HUDEP-2 (cell line): ENCODE results near the gene ACOXL.

Experiments used
- DNase-seq, 76 experiments: peaks; one replicate each; lab custom pipeline; 2025; ENCODE audit not compliant: unreplicated experiment in 76 of 76; lab: John Stamatoyannopoulos, UW

The ACOXL gene

DNA sequence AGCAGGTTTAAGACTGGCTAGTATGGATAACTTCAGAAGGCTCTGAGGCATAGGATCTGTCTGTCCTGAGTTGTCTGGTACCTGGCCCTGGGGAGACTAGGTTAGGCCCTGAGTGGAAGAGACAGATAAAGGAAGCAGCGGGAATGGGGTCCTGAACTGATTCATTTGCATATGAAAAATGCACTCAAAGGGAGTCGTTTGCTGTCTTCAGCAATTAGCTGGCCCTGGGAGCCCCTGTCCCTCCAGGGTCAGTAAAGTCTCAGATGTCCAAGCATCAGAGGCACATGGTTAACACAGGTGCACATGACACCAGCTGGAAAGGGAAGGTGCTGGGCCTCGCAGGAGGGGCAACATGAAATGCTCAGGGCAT, 172.4 kb downstream of the ACOXL start:
- no peak for DNase-seq

DNA sequence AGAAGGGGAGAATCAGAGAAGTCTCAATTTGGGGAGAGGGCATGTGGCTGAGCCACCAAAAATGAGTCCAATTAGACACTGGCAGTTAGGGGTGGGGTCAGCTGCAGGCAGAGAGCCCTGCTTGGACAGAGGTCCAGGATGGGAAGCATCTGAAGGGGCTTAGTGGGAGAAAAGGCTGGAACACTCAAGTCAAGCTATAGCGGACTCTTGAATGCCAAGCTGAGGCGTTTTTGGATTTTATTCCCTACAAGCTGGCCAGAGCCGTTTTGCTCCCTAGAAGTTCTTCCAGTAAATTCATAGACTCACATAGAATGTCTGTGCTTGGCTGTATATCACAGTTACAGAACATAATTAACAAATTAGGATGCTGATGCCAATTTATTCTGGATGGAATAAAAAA, 172.8 kb downstream of the ACOXL start:
- no peak for DNase-seq

DNA sequence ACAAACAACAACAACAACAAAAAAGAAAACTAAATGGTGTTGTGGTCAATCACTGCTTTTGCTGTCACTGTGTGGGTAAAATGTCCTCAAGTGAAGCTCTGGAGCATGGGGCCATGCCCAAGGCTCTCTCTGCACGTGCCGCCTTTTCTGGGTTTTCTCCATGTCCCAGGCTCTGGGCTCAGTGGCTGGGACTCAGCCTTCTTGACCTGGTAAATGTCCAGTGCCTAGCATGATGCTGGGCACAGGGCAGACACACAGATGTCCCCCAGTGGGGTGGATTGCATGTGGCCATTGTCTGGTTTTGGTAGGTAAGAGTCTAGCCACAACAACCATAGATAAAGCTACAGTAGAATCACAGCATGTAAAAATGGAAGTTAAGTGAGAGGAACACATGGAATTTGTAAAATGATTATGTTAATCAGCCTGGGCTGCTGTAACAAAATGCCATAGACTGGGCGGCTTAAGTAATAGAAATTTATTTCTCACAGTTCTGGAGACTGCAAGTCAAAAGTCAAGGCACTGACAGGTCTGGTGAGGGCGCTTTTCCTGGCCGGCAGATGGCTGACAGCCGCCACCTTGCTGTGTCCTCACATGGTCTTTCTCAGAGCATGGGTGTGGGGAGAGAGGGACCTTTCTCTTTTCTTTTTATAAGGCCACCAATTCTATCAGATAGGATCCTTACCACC, 174.4 kb downstream of the ACOXL start:
- no peak for DNase-seq

DNA sequence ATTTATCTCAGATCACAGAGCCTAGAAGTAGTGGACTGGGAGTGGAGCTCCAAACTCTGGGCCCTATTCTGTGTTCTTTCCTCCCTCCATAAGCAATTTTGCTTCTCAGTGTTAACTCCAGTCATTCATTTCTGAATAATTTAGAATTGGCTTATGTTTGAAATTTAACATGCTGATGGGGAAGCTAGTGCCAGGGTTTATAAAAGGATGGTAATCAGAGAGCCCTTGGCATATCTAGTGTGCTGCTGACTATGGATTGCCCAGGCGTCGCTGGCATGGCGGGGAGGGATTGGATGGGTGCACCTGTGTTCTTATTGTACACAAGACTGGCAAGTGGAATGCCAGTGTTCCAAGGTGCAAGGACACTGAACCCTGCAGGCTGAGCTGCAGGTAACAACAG, 177.1 kb downstream of the ACOXL start:
- DNase-seq = no peak

DNA sequence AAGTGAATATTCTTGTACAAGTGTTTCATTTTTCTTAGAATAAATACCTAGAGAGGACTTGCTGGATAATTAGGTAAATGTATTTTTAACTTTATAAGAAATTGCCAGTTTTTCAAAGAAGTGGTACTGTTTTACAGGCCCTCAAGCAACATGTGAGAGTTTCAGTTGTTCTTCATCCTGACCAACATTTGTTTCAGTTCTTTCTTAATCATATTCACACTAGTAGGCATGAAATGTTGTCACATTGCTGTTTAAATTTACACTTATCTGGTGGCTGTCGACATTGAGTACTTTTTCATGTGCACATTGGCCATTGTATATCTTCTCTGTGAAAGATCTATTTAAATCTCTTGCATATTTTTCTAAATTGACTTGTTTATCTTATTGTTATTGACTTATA, 178.1 kb downstream of the ACOXL start:
- no peak for DNase-seq

DNA sequence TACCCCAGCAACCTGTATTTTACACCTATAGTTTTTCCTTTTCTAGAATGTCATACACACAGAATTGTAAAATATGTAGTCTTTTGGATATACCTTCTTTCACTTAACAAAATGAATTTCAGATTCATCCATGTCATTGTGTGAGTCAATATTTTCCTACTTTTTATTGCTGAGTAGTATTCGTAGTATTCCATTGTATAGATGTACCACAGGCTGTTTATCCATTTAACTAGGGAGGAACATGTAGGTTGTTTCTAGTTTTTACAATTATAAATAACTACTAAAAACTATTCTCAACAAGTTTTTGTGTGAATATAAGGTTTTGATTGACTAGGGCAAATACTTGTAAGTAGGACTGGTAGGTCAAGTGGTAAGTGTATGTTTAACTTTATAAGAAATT, 187.4 kb downstream of the ACOXL start:
- DNase-seq = no peak

DNA sequence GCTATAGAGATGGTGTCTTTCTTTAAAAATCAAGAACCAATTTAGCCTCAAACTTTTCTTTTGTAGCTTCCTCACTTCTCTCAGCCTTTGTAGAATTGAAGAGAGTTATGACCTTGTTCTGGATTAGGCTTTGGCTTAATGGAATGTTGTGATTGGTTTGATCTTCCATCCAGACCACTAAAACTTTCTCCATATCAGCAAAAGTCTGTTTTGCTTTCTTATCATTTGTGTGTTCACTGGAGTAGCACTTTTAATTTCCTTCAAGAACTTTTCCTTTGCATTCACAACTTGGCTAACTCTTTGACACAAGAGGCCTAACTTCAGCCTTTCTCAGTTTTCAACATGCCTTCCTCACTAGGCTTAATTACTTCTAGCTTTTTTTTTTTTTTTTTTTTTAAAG, 193.1 kb downstream of the ACOXL start:
- DNase-seq = no peak

DNA sequence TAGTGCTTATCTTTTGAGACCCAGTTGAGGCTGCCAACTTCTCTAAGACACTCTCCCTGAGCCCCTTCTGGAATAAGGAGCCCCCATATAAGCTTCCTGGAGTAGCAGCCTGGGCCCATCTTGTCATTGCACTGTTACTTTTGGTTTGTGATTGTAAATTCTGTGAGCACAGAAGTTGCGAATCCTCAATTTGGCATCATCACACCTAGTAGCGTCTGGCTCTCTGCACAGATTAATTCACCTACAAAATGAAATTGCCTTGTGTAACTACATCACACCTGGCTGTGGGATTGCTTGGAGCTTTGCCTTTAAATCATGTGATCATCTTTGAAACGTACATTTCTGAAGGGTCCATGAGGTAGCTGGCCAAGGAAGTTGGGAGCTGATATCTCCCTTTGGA, 195.2 kb downstream of the ACOXL start:
- no peak for DNase-seq

DNA sequence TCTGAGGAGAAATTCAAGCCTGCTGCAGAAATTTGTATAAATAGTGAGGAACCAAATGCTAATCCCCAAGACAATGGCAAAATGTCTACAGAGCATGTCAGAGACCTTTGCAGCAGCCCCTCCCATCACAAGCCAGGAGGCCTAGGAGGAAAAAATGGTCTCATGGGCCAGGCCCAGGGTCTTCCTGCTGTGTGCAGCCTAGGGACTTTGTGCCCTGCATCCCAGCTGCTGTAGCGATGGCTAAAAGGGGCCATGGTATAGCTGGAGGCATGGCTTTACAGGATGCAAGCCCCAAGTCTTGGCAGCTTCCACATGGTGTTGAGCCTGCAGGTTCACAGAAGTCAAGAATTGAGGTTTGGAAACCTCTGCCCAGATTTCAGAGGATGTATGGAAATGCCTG, 197.2 kb downstream of the ACOXL start:
- DNase-seq = no peak

DNA sequence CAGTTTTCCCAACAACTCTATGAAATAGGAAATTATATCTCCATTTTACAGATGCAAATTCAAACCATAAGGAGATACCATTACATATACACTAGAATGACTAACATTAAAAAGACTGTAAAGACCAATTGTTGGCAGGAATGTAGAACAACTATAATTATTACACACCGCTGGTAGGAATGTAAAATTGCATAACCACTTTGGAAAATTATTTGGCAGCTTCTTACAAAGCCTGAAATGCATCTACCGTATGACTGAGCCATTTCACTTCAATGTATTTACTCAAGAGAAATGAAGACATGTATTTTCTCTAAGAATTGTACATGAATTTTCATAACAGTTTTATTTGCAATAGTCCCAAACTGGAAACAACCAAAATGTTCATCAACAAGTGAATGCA, 199.3 kb downstream of the ACOXL start:
- no peak for DNase-seq

DNA sequence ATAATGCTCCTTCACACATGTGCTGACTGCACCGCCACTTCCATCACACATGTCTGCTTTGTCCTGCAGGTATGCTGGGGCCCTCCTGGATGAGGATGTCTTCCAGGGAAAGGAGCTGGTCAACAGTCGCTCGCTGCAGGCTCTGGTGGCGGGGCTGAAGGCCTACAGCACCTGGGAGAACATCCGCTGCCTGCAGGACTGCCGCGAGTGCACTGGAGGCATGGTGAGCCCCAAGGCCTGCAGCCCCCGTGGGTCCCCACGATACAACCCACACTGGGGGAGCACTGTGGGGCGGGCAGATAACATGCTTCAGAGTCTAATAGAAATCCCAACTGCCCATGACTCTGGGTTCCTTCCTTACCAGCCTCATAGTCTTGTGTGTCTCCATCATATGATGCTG, 201.0 kb downstream of the ACOXL start:
- DNase-seq = no peak

DNA sequence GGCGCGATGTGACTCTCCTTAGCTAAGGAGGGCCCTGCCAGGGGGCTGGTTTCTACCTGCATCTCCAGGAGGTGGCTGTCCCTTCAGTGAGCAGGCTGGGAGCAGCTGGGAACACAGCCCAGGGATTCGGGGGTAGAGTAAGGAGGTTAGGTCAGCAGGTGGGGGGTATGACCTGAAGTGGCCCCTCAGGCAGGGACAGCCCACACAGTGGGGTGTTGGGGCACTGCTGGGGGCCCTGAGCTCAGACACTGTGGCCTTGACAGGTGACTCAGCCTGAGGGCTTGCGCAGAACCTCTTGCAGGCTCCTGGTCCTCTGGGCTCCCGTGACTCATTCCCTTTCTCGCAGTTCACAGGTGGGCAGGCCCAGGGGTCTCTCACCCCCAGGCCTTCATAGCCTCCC, 202.6 kb downstream of the ACOXL start:
- DNase-seq = no peak

DNA sequence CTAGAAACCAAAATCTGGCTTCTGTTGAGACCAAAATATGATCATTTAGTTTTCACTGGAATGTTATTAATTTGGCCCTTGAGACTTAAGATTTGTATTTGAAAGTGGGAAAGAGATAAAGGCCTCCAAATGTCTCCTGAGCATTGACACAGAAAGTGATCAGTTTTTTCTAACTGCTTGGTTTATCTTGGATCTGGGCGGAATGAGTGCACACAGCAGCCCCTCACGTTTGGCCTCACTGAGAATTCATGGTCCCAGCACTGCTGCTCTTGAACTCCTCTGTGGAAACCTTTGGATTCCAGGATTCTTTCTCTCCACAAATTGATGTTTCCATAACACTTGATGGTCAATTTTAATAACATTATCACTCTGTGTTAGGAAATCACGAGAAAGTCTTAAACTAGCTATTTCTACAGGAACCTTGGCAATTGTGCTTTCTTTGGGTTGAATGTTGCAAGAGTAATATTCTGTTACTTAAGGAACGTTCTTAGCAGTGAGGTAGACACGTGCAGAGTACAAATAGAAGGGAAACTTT, 208.1 kb downstream of the ACOXL start:
- DNase-seq = no peak

DNA sequence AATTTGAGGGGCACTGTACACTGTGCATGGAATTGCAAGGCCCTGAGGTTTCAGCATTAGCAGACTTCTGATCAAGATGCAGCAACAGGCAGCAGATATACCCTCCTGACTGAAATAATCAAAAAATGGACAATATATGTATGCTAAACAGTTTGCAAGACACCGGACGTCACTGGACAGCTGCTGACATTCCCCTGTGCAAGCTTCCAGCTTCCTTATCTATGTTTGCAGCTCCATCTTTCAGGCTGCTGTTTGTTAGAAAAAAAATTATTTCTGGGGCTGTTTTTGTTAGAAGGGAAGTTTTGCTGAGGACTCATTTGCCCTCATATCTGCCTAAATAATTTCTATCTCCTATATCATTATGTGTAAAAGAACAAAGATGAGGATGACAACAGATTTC, 208.9 kb downstream of the ACOXL start:
- no peak for DNase-seq

DNA sequence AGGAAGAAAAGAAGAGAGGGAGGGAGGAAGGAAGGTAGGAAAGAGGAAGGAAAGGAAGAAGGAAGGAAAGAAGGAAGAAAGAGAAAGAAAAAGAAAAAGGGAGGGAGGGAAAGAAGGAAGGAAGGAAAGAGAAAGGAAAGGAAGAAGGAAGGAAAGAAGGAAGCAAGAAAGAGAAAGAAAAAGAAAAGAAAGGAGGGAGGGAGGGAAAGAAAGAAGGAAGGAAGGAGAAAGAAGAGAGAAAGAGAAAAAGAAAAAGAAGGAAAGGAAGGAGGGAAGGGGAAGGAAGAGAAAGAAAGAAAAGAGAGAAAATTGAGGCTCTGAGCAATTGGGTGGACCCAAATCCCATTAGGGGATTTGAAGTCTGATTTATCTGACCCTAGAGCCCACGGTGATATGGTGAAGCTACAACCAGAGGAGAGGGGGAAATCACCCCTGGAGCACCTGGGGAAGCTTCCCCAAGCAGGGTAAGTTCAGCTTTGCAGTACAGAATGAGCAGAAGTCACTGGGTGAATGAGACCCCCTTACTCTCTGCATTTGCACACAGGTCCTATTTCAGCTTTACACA, 210.8 kb downstream of the ACOXL start:
- DNase-seq = no peak

DNA sequence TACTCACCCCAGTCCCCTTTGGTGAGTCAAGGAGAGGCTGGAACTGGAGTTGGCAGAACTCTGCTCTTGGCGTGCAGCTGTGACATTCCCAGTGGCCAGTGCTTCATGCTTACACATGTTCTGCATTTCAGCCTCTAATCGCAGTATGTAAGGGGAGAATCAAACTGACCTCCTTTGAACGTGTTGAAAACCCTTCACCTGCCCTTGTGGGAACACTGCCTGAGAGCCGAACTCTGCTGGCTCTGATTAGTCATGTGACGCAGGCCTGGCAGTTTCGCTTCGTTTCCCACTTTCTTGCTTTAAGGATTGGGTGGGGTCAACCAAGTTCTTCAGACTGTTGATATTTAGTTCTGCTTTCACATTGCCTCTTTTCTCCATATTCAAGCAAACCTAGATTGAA, 214.5 kb downstream of the ACOXL start:
- no peak for DNase-seq

DNA sequence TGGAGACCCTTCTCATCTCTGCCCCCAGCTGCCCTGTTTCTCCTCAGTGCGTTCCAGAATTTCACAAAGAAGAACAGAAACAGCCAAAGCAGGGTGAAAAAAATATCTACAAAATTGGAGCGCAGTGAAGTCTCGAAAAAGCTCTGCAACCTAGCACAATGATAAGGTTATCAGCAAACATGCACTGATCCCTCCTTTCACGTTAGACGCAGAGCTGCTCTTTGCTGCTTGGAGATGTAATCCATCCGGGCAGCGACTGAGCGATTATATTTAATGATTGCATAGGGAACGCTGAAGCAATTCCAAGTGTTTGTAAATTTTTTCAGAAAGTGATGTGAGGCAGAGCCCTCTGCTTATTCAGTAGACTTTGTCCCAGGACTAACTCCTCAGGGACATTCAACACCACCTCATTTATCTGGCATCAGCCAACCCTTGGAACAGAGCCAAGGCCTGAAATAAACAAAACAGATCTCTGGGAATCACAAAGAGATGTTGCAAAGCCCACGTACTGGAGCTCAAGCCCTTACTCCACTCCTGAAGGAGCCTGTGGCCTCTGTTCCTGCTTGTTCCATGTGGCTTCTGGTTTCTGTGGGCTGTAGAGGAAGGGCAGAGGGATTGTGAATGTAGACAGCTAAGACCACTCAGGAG, 215.8 kb downstream of the ACOXL start:
- DNase-seq = no peak

DNA sequence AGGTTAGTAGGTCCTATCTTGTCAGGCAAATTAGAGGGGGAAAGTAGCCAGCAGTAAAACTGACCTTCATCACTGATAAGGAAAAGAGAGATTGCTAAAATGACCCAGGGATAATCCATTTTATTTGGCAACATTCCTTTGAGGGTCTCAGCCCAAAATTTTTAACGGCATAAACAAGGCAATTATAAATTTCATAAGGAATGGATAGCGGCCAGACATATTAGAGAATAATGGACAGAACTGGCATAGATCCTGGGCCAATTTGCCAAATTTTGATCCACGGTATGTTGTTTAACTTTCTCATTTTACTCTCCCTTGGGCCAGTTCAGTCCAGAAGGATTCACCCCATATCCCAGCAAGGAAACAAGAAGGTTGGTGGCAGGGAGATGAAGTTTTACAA, 217.9 kb downstream of the ACOXL start:
- DNase-seq = no peak

DNA sequence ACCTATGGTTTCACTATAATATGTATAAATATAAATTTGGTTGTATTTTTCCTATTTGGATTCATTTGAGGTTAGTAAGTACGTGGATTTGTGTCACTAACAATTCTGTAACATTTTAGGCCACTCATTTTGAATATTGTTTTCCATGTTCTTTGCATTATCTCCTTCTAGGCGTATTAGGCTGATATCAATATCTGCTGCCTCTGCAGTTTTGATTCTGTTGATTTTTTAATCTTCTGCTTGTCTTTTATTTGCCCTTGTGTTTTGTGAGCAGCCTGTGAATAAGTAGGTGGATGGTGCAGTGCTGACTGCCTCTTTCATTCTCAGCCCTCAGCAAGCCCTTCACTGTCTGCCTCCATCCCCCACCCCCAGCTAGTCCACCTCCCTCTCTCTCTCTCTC, 222.7 kb downstream of the ACOXL start:
- no peak for DNase-seq

DNA sequence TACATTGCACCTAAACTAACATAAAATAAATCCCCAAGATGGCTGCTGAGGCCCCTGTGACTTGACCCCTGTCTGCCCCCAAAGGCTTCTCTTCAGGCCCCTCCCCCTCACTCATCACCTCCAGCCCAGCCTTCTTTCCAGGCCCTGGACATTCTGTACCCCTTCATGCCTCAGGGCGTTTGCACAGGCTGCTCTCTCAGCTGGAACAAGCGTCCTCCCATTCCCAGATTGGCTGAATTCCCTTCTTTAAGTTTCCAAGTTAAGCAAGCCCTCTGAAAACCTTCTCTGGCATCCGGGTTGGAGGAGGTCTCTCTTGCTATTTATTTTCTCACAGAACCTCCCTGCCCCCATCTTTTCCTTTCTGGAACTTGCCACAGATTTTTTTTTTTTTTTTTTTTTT, 223.2 kb downstream of the ACOXL start:
- DNase-seq = no peak

DNA sequence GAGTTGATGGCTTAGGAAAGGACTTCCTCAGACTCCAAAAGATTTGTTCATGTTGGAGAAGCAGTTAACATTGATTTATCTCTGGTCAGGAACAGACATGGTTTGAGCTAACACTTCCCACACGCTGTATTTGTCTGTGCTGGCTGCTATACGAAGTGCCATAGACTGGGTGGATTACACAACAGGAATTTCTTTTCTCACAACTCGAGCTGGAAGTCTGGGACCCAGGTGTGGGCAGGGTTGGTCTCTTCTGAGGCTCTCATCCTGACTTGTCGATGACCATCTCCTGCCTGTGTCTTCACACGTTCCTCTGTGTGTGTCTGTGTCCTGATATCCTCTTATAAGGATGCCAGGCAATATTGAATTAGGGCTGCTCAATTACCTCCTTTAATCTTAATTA, 224.9 kb downstream of the ACOXL start:
- DNase-seq = no peak

DNA sequence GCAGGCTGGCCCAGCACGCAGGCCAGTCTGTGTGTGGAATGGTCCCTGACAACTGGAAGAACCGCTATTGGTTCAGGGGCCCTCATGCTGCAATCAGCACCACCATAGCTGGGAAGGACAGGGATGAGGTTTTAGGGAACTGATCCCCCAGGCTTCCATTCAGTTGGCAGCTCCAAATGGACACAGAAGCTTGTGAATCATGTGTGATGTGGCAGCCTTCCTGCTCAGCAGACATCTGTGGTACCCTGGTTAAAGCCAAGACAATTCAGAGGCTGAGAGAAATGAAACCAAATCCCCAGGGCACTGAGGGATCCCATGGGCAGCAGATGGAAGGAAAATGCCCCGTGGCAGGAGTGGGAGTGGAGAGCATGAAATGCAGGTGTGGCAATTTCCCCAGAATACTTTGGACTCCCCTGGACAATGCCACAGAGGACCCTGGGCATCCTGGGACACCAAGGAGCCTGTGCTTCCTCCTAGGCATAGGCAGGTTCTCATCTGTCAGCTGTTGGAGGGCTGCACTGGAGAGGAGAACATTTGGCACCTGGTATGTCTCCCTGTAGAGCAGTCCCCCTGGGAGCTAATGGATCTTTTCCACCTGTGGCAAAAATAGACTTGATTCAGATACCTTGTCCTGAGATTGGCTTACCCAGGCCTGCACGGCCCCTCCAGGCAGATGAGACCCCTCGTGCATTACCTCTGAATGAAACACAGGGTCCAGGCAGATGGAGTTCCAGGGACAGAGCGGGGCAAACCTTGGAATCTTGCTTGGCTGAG, 226.2 kb downstream of the ACOXL start:
- no peak for DNase-seq
